Right renal cortex interstitium (tissue), 3 donors: ENCODE data around the gene TAF5. TPM values are rescaled to one million over a fixed set of nuclear protein-coding genes. Genes with fewer than 3 reads are reported as not detected.
A peak's percentile ranks its signal among the peaks of the same experiment; 100 is the strongest.
"Not testable (repeated sequence)": the region's sequence is repeated elsewhere in the genome, so short reads cannot be mapped to it uniquely, and the experiment has no call there.

ENCODE experiments used
- DNase-seq, 3 donors: peaks; one replicate each; pipeline ENCODE4 v3.0.0-alpha.2; 2013; ENCODE audit warnings: low read depth in 3 of 3, low spot score in 2 of 3
- polyA plus RNA-seq, 3 donors: library from polyadenylated mRNA; unstranded; fragments of 120-200 nt; gene quantifications; one replicate each; pipeline ENCODE4 v1.2.1, GENCODE V29; 2013; ENCODE audit not compliant: insufficient read length in 3 of 3

The TAF5 gene
- polyA plus RNA-seq, 3 donors: 8.0 to 8.9 (median 8.2) TPM

DNA sequence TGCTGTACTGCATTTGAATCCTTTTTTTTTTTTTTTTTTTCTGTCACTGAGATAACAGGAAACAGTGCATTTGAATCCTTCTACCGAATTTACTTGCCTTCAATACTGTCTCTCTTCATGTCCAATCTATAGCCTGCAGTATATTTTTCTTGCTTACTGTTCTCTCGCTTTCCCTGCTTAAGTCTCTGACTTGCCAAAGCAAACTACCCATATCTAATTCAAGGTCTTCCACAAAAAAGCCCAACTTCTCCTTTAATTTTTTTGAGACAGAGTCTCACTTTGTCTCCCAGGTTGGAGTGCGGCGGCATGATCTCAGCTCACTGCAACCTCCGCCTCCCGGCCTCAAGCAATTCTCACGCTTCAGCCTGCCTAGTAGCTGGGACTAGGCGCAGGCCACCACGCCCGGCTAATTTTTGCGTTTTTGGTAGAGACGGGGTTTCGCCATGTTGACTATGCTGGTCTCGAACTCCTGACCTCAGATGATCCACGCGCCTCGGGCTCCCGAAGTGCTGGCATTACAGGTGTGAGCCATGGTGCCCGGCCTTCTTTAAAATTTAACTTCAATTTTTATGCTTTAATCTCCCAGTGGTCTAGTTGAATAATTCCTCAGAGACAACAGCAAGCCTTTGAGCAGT, 29.5 kb downstream of the TAF5 start:
- no peak for DNase-seq

DNA sequence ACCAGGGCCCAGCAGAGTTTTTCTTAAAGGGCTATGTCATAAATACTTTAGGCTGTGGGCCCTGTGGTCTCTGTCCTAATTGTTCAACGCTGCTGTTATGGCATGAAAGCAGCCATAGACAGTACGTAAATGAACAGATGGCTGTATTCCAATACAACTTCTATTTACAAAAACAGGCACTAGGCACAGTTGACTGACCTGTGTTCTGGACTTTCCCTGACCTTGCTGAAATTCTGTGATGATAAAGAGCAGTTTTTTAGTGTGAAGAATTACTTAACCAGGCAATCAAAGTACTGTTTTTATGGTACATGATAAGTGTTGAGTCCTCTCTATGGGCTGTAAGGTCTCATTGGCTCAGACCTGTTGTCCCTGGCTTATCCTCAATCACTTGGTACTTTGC, 45.8 kb downstream of the TAF5 start:
- no peak for DNase-seq

DNA sequence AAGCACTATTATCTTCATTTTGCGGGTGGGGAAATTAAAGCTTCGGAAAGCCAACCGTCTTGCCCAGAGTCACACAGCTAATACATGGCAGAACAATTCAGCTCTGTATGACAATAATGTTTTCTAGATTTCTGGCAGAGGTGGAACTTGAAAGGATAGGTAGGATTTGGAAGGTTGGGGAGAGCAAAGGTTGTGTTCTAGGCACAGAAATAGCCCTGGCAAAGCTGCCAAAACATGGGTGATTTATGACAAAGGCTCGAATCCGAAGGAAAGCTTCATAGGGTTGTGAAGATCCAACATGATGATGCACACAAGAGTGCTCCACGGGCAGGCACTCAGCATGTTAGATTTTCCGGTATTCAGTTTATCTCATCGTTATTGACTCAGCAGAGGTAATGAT, 47.8 kb downstream of the TAF5 start:
- DNase-seq: no peak

DNA sequence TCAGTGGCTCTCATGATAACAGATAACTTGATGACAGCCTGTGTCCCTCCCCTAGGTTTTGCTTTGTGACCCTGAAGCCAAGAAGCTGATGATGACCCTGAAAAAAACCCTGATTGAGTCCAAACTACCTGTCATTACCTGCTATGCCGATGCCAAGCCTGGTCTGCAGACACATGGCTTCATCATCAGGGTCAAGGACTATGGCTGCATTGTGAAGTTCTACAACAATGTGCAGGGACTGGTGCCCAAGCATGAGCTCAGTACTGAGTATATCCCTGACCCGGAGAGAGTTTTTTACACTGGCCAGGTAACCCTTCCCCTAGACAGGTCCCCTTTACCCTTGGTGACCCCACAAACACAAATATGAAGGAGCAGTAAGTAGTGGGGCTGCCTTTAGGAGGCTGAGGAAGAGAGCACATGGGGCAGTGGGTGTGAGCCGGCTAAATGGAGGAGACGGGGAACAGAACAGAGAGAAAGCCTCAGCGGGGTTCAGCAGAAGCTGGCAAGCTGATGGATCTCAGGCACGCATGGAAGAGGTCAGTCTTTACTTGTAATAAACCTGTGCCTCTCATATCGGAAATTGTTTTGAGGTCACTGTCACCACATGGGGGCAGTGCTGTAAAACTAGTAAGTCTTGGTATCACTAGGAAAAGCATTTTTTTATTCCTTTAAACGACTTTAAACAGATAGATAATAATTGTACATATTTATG, 48.8 kb downstream of the TAF5 start:
- peak in 2 of 3 donors; percentile 20 to 36 for DNase-seq

DNA sequence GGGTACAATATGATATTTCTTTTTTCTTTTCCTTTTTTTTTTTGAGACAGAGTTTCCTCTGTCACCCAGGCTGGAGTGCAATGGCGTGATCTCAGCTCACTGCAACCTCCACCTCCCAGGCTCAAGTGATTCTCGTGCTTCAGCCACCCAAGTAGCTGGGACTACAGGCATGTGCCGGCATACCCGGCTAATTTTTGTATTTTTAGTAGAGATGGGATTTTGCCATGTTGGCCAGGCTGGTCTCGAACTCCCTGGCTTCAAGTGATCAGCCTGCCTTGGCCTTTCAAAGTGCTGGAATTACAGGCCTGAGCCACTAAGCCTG, 49.3 kb downstream of the TAF5 start:
- DNase-seq: not testable (repeated sequence)

DNA sequence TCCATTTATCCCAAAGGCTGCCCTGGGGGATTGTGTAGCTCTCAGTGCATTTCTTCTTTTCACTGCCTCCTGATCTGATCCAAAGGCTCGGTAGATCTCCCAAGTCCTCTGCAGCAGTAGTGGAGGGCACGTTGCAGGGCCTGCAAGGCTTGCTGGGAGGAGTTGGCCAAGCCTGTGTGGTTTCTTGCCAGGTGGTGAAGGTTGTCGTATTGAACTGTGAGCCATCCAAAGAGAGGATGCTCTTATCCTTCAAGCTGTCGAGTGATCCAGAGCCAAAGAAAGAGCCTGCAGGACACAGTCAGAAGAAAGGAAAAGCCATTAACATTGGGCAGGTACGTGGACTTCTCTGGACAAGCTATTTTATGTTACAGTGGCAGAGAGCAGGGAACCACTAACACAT, 49.8 kb downstream of the TAF5 start:
- no peak for DNase-seq

DNA sequence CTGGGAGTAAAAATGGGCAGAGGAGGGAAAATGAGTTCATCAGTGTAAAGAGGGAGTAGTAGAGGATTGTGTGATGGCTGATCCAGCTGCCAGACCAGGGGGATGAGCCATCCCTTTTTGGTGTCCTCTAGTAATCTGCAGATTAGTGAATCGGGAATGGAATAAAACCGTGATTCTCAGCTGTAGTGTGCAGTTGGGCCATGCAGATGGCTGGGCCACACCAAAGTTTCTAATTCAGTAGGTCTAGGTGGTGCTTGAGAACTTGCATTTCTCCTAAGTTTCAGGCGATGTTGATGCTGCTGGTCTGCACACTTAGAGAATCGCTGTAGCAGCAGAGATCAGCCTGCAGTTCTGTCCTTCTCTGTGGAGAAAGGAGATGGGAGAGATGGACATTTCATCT, 51.3 kb downstream of the TAF5 start:
- DNase-seq: no peak

DNA sequence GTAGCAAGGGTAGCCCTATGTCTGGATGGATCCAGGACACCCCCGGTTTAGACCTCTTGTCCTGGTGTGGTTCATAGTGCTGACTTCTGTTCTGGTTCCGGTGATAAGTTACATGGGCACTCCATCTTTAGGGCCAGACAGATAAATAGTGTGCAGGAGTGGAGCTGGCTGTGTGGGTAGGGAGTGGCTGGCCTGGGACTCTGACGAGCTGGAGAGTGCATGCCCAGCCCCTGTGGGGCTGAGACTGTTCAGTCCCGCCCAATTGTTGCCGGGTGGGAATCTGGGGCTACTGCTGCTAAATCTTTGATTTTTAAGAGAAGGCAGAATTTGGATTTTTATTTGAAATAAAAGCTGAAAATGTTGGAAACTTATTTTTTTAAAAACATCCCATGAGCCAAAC, 56.0 kb downstream of the TAF5 start:
- DNase-seq: no peak

DNA sequence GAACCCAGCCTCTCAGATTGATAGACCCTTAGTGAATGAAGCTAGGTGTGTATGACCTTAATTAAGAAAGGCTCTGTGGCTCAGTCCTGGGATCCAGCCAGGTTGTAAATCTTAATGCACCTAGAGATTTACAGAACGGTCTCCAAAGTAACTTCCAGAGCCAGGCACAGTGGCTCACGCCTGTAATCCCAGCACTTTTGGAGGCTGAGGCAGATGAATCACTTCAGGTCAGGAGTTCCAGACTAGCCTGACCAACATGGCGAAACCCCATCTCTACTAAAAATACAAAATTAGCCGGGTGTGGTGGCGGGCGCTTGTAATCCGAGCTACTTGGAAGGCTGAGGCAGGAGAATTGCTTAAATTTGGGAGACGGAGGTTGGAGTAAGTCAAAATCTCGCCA, 60.1 kb downstream of the TAF5 start:
- no peak for DNase-seq

DNA sequence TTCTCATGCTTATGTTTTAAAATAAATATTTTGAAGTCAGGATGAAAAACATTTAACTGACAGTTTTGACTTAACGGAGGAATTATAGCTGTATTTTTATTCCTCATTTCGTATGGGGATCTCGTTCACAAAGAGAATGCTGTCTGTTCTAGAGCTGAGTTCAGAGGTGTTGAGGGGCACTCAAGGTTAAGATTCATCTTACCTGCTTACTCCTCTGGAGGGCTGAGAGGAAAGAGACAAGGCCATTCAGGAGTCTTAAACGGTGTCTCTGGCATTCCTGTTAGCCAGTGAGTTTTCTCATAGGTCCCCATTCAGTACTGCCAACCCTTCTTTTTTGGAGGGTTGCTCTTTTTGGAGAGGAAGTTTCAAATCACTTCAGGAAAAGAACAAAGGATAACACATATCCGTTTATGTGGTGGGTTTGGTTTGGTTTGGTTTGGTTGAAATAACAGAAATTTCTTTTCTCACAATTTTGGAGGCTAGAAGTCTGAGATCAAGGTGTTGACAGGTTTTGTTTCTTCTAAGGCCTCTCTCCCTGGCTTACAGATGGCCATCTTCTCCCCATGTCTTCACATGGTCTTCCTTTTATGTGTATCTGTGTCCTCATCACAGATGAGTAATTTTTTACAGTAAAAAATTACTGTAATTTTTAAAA, 61.3 kb downstream of the TAF5 start:
- no peak for DNase-seq

DNA sequence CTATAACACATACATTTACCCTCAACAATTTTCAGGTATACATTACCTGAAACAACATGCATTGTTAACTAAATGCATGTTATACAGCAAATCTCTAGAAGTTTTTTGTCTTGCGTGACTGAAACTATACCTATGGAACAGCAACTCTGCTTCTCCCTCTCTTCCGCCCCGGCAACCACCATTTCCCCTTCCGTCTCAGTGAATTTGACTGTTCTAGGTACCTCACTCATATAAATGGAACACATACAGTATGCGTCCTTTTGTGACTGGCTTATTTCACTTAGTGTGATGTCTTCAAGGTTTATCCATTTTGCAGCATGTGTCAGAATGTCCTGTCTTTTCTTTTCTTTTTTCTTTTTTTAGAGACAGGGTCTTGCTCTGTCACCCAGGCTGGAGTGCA, 61.9 kb downstream of the TAF5 start:
- DNase-seq: no peak

DNA sequence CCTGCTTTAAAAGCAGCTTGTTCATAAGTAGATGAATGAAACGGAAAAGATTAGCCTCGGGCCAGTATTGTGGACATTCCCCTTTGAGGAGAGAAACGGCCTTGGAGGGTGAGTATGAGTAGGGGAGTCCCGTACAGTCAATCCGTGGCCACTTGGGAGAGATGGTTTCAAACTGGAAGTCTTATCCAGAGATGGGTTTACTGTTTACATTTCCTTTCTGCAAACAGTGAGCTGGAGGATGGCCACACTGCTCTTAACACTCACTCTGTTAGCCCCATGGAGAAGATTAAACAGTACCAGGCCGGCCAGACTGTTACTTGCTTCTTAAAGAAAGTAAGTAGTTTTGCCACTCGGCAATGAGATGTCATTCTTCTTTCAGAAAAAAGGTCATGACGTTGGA, 64.1 kb downstream of the TAF5 start:
- no peak for DNase-seq

DNA sequence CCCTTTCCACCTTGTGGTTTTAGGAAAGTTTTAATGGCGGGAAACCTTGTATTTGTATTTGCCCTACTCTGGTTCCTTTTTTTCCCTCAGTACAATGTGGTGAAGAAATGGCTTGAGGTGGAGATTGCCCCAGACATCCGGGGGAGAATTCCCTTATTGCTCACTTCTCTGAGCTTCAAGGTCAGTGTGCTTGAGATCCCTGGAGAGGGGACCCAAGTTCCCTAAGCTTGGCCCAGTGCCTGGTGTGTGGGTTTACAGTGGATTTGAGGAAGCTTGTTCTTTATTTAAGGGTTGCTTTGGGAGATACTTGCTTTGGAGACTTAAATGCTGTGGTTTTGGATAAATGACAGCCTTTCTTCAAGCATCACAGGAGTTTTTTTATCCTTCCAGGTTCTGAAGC, 66.1 kb downstream of the TAF5 start:
- DNase-seq: no peak

Other genes starting within 250 kb of the TAF5 start
- 100 to 1,000 TPM in 2 of 3 donors, 10 to 100 TPM in 1; 96.4 to 110 (median 103) TPM for gene NT5C2, start 174.7 kb upstream of the TAF5 start, polyA plus RNA-seq
- gene RPEL1, start 122.1 kb upstream of the TAF5 start, polyA plus RNA-seq: under 1 TPM; 0.11 to 0.18 (median 0.17) TPM
- under 1 TPM; 0.64 to 0.72 (median 0.69) TPM for gene INA, start 90.8 kb upstream of the TAF5 start, polyA plus RNA-seq
- 10 to 100 TPM; 14.2 to 16.4 (median 14.6) TPM for gene PCGF6, start 16.8 kb upstream of the TAF5 start, polyA plus RNA-seq
- gene ATP5MK, start 28.5 kb downstream of the TAF5 start, polyA plus RNA-seq: 100 to 1,000 TPM; 245 to 260 (median 254) TPM
- 10 to 100 TPM; 31.3 to 34.0 (median 33.4) TPM for gene PDCD11, start 28.6 kb downstream of the TAF5 start, polyA plus RNA-seq
- gene CALHM2, start 84.4 kb downstream of the TAF5 start, polyA plus RNA-seq: 10 to 100 TPM in 2 of 3 donors, 1 to 10 TPM in 1; 10.0 to 12.6 (median 11.7) TPM
- under 1 TPM; 0.07 to 0.08 (median 0.07) TPM for gene CALHM1, start 90.9 kb downstream of the TAF5 start, polyA plus RNA-seq
- gene CALHM3, start 111.3 kb downstream of the TAF5 start, polyA plus RNA-seq: not detected
- 1 to 10 TPM; 1.1 to 1.6 (median 1.3) TPM for gene NEURL1, start 125.7 kb downstream of the TAF5 start, polyA plus RNA-seq